ENCODE measurements around the gene CARMIL1. TPM values are rescaled to one million over a fixed set of nuclear protein-coding genes. Genes with fewer than 3 reads are reported as not detected.
A peak's percentile ranks its signal among the peaks of the same experiment; 100 is the strongest.

Gene CARMIL1
- total RNA-seq, 1 experiment from 2014 or later, result 23.6 TPM

GRCh38 chr6:25302677-25303128 is 23.5 kb downstream of the CARMIL1 start:
- H2BK20ac ChIP-seq (ENCODE audit: low read depth, low read length, poor library complexity, severe bottlenecking), result no peak overlapping the region
- no peak for DNase-seq
- H3K4me1 ChIP-seq (ENCODE audit: insufficient read depth, low read length), result peaks cover 7% of the 10 kb centered on the region; the same call in 1 of the 2 replicates

More at GRCh38 chr6:25302677-25303128, 23.5 kb downstream of the CARMIL1 start:
- Histone ChIP-seq H3K79me2 (ENCODE audit: insufficient read depth, low read length) (peaks cover 7% of the 10 kb centered on the region; the same call in 1 of the 2 replicates), H2BK12ac (ENCODE audit: insufficient read length, low read depth, low read length) (no peak overlapping the region), H2BK5ac (ENCODE audit: insufficient read length, low read length) (no peak overlapping the region), H3K27ac (ENCODE audit: insufficient read length, low read depth, low read length) (no peak overlapping the region), H2BK15ac (ENCODE audit: low read depth, low read length) (no peak overlapping the region), H3K79me1 (ENCODE audit: insufficient read depth, low read depth, low read length, poor library complexity, severe bottlenecking) (no peaks in the 10 kb centered on the region), H3T11ph (ENCODE audit: low read length) (no peak overlapping the region), H2AK5ac (ENCODE audit: insufficient read length, low read length) (no peak overlapping the region), H4K20me1 (ENCODE audit: control insufficient read depth, insufficient read depth, insufficient read length) (no peaks in the 10 kb centered on the region), H3K14ac (ENCODE audit: insufficient read depth, low read length) (no peak overlapping the region), H2BK120ac (ENCODE audit: low read depth, low read length, poor library complexity, severe bottlenecking) (no peak overlapping the region), H3K9me3 (ENCODE audit: control insufficient read depth, low read depth, low read length) (no peaks in the 10 kb centered on the region), H3K23me2 (ENCODE audit: insufficient read length, low read depth, low read length, poor library complexity, severe bottlenecking) (no peaks in the 10 kb centered on the region), H3K23ac (ENCODE audit: insufficient read length, low read depth, low read length) (no peak overlapping the region), H4K8ac (replicated peaks; ENCODE audit: insufficient read length, low read depth, low read length) (no peak overlapping the region), H4K5ac (ENCODE audit: insufficient read length, low read depth, low read length) (no peak overlapping the region), H3K4me2 (ENCODE audit: insufficient read depth, insufficient read length, low read length) (no peak overlapping the region), H3K4ac (ENCODE audit: low read depth, low read length) (no peak overlapping the region), H3K9ac (ENCODE audit: extremely low read depth, insufficient read length, low read length) (no peak overlapping the region), H2AFZ (ENCODE audit: low read length) (no peak overlapping the region), H3K56ac (ENCODE audit: insufficient read length, low read depth, low read length) (no peak overlapping the region), H3K18ac (ENCODE audit: insufficient read length, low read depth, low read length) (no peak overlapping the region), H3K27me3 (ENCODE audit: insufficient read depth, low read length) (no peaks in the 10 kb centered on the region), H4K91ac (ENCODE audit: insufficient read length, low read depth, low read length) (no peak overlapping the region)
- Mint-ChIP-seq H3K27ac (peak overlapping the region in 1 of 3 experiments; percentile 41; a peak in 1 of 7 replicates), H3K4me3 (no peak overlapping the region), H3K4me1 (peaks cover 28 to 38% of the 10 kb centered on the region in 2 experiments), H3K27me3 (ENCODE audit: low read depth) (no peaks in the 10 kb centered on the region), H3K9me3 (peaks cover 6% of the 10 kb centered on the region in 2 experiments; a peak in 4 of 5 replicates), H3K36me3 (ENCODE audit: insufficient read depth in 1 of 3, low read depth in 3 of 3) (peaks cover 9 to 10% (median 10%) of the 10 kb centered on the region in 3 experiments; a peak in 6 of 7 replicates)
- TF ChIP-seq CTCF (conservative IDR thresholded peaks at IDR 0.05), result no peak
- WGBS (ENCODE audit: extremely low coverage, insufficient read length, low lambda C conversion rate), result no CpG with 5 or more reads among the region's 6 CpGs

All from H9 (cell line).